ENCODE measurements around the gene ATAD3C. TPM values are rescaled to one million over a fixed set of nuclear protein-coding genes. Genes with fewer than 3 reads are reported as not detected.

The ATAD3C gene
- total RNA-seq, 3 donors from 2014 or later (not counting 1 experiment from before 2014, with no cell fraction given): 0.13 to 2.2 (median 1.5) TPM

DNA sequence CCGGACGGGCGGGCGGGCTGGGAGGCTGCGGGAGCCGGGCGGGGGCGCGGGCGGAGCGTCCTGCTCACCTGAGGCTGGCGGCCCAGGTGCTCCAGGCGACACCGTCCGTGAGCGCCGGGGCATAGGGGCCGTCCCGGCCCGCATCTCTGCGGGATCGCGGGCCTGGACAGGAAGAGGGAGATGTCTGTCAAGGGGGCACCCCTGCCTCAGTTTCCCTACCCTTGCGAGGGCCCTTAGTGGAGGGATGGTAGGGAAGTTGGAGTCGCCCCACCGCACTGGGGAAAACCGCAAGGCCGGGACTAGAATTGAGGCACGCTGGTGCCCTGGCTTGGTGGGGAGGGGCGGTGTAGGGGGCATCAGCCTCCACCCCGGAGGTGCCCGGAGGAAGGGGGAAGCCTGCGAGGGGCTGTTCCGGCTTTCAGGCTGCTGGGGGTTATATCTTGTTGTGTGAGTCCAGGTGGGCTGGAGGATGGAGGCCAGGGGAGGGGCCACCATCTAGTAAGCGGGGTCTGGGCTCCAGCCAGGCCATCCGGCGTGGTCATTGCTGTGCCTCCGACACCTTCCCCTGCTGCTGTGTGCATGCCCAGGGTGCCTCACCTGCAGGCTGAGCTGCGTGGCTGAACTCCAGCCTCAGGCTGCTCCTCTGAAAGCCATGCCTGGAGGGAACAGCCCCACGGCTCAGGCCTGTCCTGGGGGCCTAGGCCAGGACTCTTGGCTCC lies 13.4 kb upstream of the ATAD3C start:
- Mint-ChIP-seq H3K9me3 (no peaks in the 10 kb centered on the region), H3K27ac (no peak overlapping the region), H3K4me1 (peaks cover 4 to 10% of the 10 kb centered on the region in 2 donors), H3K4me3 (peak overlapping the region; percentile 58), H3K36me3 (no peaks in the 10 kb centered on the region), H3K27me3 (ENCODE audit: low read depth in 2 of 2) (peaks cover 0 to 14% of the 10 kb centered on the region in 2 donors)
- intact Hi-C loops (cut with micrococcal nuclease): no loop called here
- WGBS (ENCODE audit: insufficient coverage): 18% methylated on average over 40 of the region's 40 CpGs
- TF ChIP-seq, protein P1, sequence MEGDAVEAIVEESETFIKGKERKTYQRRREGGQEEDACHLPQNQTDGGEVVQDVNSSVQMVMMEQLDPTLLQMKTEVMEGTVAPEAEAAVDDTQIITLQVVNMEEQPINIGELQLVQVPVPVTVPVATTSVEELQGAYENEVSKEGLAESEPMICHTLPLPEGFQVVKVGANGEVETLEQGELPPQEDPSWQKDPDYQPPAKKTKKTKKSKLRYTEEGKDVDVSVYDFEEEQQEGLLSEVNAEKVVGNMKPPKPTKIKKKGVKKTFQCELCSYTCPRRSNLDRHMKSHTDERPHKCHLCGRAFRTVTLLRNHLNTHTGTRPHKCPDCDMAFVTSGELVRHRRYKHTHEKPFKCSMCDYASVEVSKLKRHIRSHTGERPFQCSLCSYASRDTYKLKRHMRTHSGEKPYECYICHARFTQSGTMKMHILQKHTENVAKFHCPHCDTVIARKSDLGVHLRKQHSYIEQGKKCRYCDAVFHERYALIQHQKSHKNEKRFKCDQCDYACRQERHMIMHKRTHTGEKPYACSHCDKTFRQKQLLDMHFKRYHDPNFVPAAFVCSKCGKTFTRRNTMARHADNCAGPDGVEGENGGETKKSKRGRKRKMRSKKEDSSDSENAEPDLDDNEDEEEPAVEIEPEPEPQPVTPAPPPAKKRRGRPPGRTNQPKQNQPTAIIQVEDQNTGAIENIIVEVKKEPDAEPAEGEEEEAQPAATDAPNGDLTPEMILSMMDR (IDR thresholded peaks at IDR 0.05): no peak
- Histone ChIP-seq H3K9me3 (ENCODE audit: control insufficient read depth, insufficient read depth, low read length) (no peaks in the 10 kb centered on the region), H3K4me1 (ENCODE audit: control insufficient read depth, insufficient read depth, low read length) (peaks cover 26% of the 10 kb centered on the region), H3K27ac (ENCODE audit: low read length) (no peak overlapping the region), H3K4me3 (ENCODE audit: low read length) (no peak overlapping the region), H3K27me3 (ENCODE audit: control insufficient read depth, insufficient read depth, low read length) (peaks cover 38% of the 10 kb centered on the region), H3K36me3 (ENCODE audit: control insufficient read depth, insufficient read depth, low read length) (no peaks in the 10 kb centered on the region)
- no peak for DNase-seq
- no peak for ATAC-seq

DNA sequence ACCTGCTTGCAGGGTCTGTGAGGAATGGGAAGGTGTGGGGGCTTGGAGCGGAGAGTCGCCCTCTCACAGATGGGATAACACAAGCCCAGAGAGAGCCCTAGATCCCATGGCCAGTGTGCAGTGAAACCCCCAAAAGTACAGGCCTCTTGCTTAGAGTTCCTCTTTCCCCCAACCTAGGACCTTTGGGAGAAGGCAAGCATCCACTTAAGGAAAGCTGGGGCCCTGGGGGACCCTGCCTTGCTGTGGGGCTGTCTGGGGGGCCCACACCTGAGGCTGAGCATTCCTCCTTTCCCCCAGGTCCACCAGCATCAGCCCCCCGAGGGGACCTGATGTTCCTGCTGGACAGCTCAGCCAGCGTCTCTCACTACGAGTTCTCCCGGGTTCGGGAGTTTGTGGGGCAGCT lies 12.9 kb upstream of the ATAD3C start:
- Histone ChIP-seq H3K4me1 (ENCODE audit: control insufficient read depth, insufficient read depth, low read length) (peaks cover 27% of the 10 kb centered on the region), H3K27ac (ENCODE audit: low read length) (no peak overlapping the region), H3K36me3 (ENCODE audit: control insufficient read depth, insufficient read depth, low read length) (no peaks in the 10 kb centered on the region), H3K27me3 (ENCODE audit: control insufficient read depth, insufficient read depth, low read length) (peaks cover 38% of the 10 kb centered on the region), H3K9me3 (ENCODE audit: control insufficient read depth, insufficient read depth, low read length) (no peaks in the 10 kb centered on the region), H3K4me3 (ENCODE audit: low read length) (no peak overlapping the region)
- H3K9me3 Mint-ChIP-seq: no peaks in the 10 kb centered on the region
- DNase-seq (no peak), ATAC-seq (no peak)
- peaks cover 0 to 14% of the 10 kb centered on the region in 2 donors for H3K27me3 Mint-ChIP-seq (ENCODE audit: low read depth in 2 of 2)
- H3K4me3 Mint-ChIP-seq: no peak overlapping the region
- no peaks in the 10 kb centered on the region for H3K36me3 Mint-ChIP-seq
- WGBS (ENCODE audit: insufficient coverage): 96% methylated on average over 7 of the region's 7 CpGs
- intact Hi-C loops (cut with micrococcal nuclease): no loop called here
- H3K4me1 Mint-ChIP-seq: peaks cover 4 to 10% of the 10 kb centered on the region in 2 donors
- TF ChIP-seq, protein P1 (IDR thresholded peaks at IDR 0.05): no peak
- H3K27ac Mint-ChIP-seq: no peak overlapping the region

DNA sequence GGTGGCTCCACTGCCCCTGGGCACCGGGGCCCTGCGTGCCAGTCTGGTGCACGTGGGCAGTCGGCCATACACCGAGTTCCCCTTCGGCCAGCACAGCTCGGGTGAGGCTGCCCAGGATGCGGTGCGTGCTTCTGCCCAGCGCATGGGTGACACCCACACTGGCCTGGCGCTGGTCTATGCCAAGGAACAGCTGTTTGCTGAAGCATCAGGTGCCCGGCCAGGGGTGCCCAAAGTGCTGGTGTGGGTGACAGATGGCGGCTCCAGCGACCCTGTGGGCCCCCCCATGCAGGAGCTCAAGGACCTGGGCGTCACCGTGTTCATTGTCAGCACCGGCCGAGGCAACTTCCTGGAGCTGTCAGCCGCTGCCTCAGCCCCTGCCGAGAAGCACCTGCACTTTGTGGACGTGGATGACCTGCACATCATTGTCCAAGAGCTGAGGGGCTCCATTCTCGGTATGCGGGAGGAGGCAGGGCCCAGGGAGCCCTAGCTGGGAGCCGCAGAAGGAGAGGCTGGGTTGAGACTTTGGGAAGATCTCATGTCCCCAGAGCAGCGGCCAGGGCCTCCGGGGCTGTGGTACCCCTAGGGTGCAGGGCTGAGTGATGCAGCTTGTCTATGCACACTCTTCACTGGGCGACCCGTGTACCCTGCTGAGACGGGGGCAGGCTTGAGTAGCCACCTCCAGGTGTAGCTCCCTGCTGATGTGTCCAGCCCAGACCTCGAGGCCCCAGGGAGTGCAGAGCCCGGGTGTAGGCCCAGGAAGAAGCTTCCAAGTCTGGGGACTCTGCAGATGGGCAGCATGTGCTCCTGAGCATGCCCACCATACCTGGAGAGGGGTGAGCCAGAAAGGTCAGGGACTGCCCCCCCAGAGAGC lies 12.2 kb upstream of the ATAD3C start:
- TF ChIP-seq, protein P1 (IDR thresholded peaks at IDR 0.05): no peak
- H3K4me1 Mint-ChIP-seq: peaks cover 4 to 10% of the 10 kb centered on the region in 2 donors
- peaks cover 27% of the 10 kb centered on the region for H3K4me1 ChIP-seq (ENCODE audit: control insufficient read depth, insufficient read depth, low read length)
- DNase-seq: no peak
- H3K4me3 ChIP-seq (ENCODE audit: low read length): no peak overlapping the region
- no peaks in the 10 kb centered on the region for H3K36me3 Mint-ChIP-seq
- H3K27ac ChIP-seq (ENCODE audit: low read length): no peak overlapping the region
- intact Hi-C loops (cut with micrococcal nuclease): no loop called here
- H3K36me3 ChIP-seq (ENCODE audit: control insufficient read depth, insufficient read depth, low read length): no peaks in the 10 kb centered on the region
- no peak overlapping the region for H3K4me3 Mint-ChIP-seq
- peaks cover 0 to 14% of the 10 kb centered on the region in 2 donors for H3K27me3 Mint-ChIP-seq (ENCODE audit: low read depth in 2 of 2)
- no peak overlapping the region for H3K27ac Mint-ChIP-seq
- 86% methylated on average over 31 of the region's 31 CpGs for WGBS (ENCODE audit: insufficient coverage)
- H3K9me3 ChIP-seq (ENCODE audit: control insufficient read depth, insufficient read depth, low read length): no peaks in the 10 kb centered on the region
- ATAC-seq: no peak
- peaks cover 38% of the 10 kb centered on the region for H3K27me3 ChIP-seq (ENCODE audit: control insufficient read depth, insufficient read depth, low read length)
- H3K9me3 Mint-ChIP-seq: no peaks in the 10 kb centered on the region

Measured in natural killer cell (primary cell).